ENCODE results near the gene ZNF665. TPM values are rescaled to one million over a fixed set of nuclear protein-coding genes. Genes with fewer than 3 reads are reported as not detected.

ZNF665 gene
- total and polyA plus RNA-seq, 2 donors (not counting 3 experiments of a cell fraction or from before 2014, with no cell fraction given) = 1.3 to 2.1 TPM

GRCh38 chr19:53132141-53132991 lies 60.8 kb downstream of the ZNF665 start, which contains the start of gene ZNF415:
TSS of gene ZNF415 (minus strand) at chr19:53132910. CDS start at chr19:53122676, 10,234 bp downstream.
- Histone ChIP-seq H3K79me2 (ENCODE audit: control insufficient read depth, insufficient read depth, low read length) (no peaks in the 10 kb centered on the region), H3K4me1 (ENCODE audit: control insufficient read depth, extremely low read depth, insufficient read depth, low read length) (no peaks in the 10 kb centered on the region), H3K27me3 (ENCODE audit: control insufficient read depth in 2 of 2, insufficient read depth in 2 of 2, low read length in 2 of 2) (no peaks in the 10 kb centered on the region), H3K4me2 (ENCODE audit: insufficient read depth, low read length) (peak within 1 kb of the TSS; percentile 41), H3K36me3 (ENCODE audit: control insufficient read depth in 2 of 2, extremely low read depth in 1 of 2, insufficient read depth in 2 of 2, low read length in 2 of 2) (no peaks in the 10 kb centered on the region), H3K9me1 (replicated peaks; ENCODE audit: control insufficient read depth, extremely low read depth, insufficient read depth, low read length) (no peaks in the 10 kb centered on the region), H3K9me3 (replicated peaks; ENCODE audit: control insufficient read depth, insufficient read depth, low read length) (no peaks in the 10 kb centered on the region), H2AFZ (ENCODE audit: low read depth, low read length) (peak within 1 kb of the TSS; percentile 32), H3K4me3 (replicated peaks in 1 of 3; ENCODE audit: insufficient read depth in 1 of 3, low read depth in 1 of 3, low read length in 3 of 3) (peak within 1 kb of the TSS in 1 of 3 experiments; percentile 35), H4K20me1 (replicated peaks; ENCODE audit: control insufficient read depth, extremely low read depth, insufficient read depth, low read length) (no peaks in the 10 kb centered on the region), H3K9ac (replicated peaks; ENCODE audit: extremely low read depth, insufficient read depth, low read length) (no peak within 1 kb of the TSS), H3K27ac (ENCODE audit: insufficient read depth, low read depth, low read length) (no peak within 1 kb of the TSS)
- DNase-seq (ENCODE audit: low read depth, low spot score) = peak; percentile 35
- FAIRE-seq = no peak
- CTCF ChIA-PET = no interaction called here
- BruUV-seq (replicated peaks) = no TSS peak
- dilution Hi-C loops (cut with MboI; ENCODE audit: extremely low pct_ligation_motif_present, low sequenced_read_pairs) = no loop called here
- intact Hi-C loops (cut with micrococcal nuclease) = no loop called here
- POLR2A ChIA-PET = no interaction called here
- TF ChIP-seq MYC (IDR thresholded peaks at IDR 0.05; ENCODE audit: low read depth, low read length) (no peak), EZH2 (IDR thresholded peaks at IDR 0.05; ENCODE audit: borderline replicate concordance, low read depth, low read length, severe bottlenecking) (no peak), JUN (IDR thresholded peaks at IDR 0.05; ENCODE audit: borderline replicate concordance, insufficient read depth, insufficient read length, low read depth) (no peak), FOS (IDR thresholded peaks at IDR 0.05; ENCODE audit: borderline replicate concordance, insufficient read depth, low read length) (no peak), POLR2AphosphoS5 (IDR thresholded peaks at IDR 0.05; ENCODE audit: insufficient read depth, low read depth, low read length) (no peak), POLR2A (IDR thresholded peaks at IDR 0.05; ENCODE audit: low read depth, low read length) (no peak), GATA2 (IDR thresholded peaks at IDR 0.05; ENCODE audit: insufficient read depth, insufficient read length, low read depth, low read length) (no peak)
- TF ChIP-seq, protein P1, sequence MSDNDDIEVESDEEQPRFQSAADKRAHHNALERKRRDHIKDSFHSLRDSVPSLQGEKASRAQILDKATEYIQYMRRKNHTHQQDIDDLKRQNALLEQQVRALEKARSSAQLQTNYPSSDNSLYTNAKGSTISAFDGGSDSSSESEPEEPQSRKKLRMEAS (IDR thresholded peaks at IDR 0.05; ENCODE audit: insufficient read depth, insufficient read length) = no peak
- TF ChIP-seq, protein P2, sequence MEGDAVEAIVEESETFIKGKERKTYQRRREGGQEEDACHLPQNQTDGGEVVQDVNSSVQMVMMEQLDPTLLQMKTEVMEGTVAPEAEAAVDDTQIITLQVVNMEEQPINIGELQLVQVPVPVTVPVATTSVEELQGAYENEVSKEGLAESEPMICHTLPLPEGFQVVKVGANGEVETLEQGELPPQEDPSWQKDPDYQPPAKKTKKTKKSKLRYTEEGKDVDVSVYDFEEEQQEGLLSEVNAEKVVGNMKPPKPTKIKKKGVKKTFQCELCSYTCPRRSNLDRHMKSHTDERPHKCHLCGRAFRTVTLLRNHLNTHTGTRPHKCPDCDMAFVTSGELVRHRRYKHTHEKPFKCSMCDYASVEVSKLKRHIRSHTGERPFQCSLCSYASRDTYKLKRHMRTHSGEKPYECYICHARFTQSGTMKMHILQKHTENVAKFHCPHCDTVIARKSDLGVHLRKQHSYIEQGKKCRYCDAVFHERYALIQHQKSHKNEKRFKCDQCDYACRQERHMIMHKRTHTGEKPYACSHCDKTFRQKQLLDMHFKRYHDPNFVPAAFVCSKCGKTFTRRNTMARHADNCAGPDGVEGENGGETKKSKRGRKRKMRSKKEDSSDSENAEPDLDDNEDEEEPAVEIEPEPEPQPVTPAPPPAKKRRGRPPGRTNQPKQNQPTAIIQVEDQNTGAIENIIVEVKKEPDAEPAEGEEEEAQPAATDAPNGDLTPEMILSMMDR (IDR thresholded peaks at IDR 0.05; ENCODE audit: extremely low read depth in 1 of 2, insufficient read depth in 1 of 2, low read depth in 1 of 2, low read length in 2 of 2) = no peak

Data from endothelial cell of umbilical vein (primary cell).